Stimulated activated CD4-positive, alpha-beta T cell treated with anti-CD3 and anti-CD28 coated beads, Interleukin-4, amount 100 ng/mL, for 48 hours (primary cell): ENCODE measurements around the gene B3GAT2.

Experiments
- DNase-seq, 2 donors: peaks; one replicate each; pipeline ENCODE4 v3.0.0-alpha.2; 2020; ENCODE audit warnings: low read depth in 2 of 2

B3GAT2 gene

GRCh38 chr6:70842541-70842940, 114.3 kb downstream of the B3GAT2 start:
- DNase-seq: no peak

- DNase-seq: no peak
These were observed 115.7 kb downstream of the B3GAT2 start for GRCh38 chr6:70841112-70841511.

GRCh38 chr6:70839286-70840266, 117.3 kb downstream of the B3GAT2 start:
- no peak for DNase-seq

GRCh38 chr6:70838907-70839285, 118.0 kb downstream of the B3GAT2 start:
- DNase-seq: no peak

- no peak for DNase-seq
These were observed 122.3 kb downstream of the B3GAT2 start for GRCh38 chr6:70834520-70834919.

- no peak for DNase-seq
These were observed 125.4 kb downstream of the B3GAT2 start for GRCh38 chr6:70831427-70831826.

- DNase-seq: no peak
These were observed 133.2 kb downstream of the B3GAT2 start for GRCh38 chr6:70823651-70824050.

GRCh38 chr6:70821751-70822150, 135.1 kb downstream of the B3GAT2 start:
- no peak for DNase-seq

- DNase-seq: no peak
These were observed 136.1 kb downstream of the B3GAT2 start for GRCh38 chr6:70820778-70821177.

GRCh38 chr6:70819646-70820045, 137.2 kb downstream of the B3GAT2 start:
- no peak for DNase-seq

GRCh38 chr6:70813885-70814284, 143.0 kb downstream of the B3GAT2 start:
- no peak for DNase-seq

GRCh38 chr6:70811788-70812187, 145.1 kb downstream of the B3GAT2 start:
- no peak for DNase-seq
